GM04503 (cell line): ENCODE data around the gene POC1B.
"Not testable (repeated sequence)": the region's sequence is repeated elsewhere in the genome, so short reads cannot be mapped to it uniquely, and the experiment has no call there.

Source experiments
- DNase-seq: peaks from one replicate; pipeline ENCODE4 v3.0.0-alpha.2; 2012; ENCODE audit warnings: low read depth

POC1B gene

DNA sequence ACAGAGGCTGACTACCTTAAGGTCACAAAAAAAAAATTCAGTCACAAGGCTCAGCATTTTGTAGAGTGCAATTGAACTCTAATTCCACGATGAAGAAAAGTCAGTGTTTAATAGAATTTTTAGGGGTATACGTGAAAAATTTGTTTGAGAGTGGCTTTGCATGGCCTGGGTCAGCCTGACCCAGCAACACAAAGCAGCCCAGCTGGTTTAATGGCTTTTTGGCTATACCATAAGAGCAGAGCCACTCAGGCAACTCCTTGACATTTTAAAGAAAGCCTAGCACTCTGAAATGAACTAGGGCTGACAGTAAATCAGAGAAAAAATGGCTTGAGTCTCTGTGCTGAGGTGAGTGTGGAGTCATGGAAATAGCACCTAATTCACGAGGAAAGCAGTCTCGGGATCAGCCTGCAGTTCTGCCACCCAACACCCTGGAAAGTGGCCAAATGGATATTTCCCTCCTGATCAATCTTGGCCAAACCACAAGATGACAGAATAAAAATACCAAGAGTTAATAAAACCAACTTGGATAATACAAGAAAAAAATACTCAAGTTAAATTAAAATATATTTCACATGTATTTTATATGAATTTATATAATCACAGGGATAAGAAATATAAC, 60.8 kb downstream of the POC1B start:
- no peak for DNase-seq

DNA sequence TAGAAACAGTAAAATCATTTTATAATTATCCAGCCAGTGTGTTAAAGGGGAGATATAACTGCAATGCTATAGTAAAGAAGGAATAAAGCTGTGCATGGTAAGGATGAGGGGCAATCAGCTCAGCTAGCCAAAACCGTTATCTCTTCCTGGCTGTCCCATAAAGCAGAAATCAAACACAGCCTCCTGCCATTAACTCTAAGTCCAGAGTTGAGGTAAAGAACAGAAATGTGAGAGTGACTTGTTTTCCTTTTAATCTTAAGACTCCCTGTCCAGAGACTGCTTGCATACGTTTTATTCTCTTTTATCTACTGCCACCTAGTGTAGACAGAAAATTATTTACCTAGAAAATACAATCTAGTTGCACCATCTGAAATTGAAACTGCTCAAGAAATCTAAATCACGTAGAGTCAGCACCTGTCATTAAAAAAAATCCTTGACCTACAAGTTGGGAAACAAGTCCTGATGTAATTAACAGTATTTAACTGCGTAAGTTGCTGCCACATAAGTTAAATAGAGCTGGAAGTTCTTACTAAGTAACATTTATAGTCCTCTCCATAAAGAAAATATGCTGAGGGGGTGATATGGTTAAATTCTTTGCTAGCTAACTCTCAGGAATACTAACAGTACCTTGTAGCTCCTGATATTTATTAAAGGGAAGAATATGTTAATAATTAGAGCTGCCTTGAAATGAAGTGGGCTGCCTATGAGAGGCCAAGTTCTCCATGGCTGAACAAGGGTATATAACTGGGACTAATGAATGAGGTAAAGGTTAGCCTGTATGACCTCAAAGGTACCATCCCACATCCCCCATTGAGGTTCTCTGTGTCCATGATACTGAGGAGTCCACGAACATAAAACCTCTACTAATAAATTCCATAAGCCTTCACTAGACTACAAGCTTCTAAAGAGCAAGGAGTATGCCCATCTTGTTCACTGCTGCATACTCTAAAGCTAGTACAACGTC, 63.9 kb downstream of the POC1B start:
- DNase-seq = no peak

DNA sequence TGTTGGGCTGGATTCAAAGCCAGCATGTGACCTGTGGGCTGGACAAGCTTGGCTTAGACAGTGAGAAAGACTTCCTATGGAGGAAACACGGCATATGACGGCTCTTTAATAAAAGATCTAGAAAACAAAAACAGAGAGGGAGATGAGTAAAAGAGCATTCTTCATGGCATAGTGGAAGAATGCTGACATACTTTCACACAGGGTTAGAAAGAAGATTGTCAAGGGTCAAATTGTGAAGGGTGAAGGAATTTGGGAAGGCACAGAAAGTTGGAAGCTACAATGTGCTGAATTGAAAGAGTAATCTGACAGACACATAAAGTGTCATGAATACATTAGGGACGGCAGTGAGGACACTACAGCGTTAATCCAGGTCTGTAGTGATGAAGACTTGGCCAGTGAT, 64.7 kb downstream of the POC1B start:
- no peak for DNase-seq

DNA sequence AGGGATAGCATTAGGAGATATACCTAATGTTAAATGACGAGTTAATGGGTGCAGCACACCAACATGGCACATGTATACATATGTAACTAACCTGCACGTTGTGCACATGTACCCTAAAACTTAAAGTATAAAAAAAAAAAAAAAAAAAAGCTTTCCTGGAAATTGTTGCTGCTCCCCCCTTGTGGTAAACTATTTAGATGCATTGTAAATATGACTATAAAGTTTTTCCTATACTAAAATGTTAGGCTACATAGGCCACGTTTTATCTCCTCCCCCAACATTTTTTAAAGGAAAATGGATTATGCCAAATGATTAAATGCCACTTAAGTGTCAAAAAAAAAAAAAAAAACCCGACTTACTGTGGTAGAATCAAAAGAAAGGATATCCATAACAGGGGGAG, 66.6 kb downstream of the POC1B start:
- not testable (repeated sequence) for DNase-seq

DNA sequence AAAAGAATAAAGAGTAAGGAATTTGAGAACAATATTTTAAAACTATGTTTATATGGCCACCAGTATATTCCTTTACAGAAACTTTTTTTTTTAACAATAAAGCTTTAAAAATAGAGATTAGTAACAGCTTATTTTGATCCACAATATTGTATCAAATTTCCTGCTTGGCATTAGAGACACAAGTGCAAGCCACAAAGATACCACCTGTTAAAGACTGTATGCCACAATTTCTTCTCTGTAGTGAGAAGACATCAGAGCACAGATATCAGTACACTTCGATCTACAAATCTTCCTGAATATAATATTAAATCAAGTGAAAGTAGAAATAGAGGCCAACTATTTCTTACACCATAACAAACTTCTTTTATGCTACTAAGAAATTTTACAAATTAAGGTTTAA, 69.3 kb downstream of the POC1B start:
- DNase-seq = no peak

DNA sequence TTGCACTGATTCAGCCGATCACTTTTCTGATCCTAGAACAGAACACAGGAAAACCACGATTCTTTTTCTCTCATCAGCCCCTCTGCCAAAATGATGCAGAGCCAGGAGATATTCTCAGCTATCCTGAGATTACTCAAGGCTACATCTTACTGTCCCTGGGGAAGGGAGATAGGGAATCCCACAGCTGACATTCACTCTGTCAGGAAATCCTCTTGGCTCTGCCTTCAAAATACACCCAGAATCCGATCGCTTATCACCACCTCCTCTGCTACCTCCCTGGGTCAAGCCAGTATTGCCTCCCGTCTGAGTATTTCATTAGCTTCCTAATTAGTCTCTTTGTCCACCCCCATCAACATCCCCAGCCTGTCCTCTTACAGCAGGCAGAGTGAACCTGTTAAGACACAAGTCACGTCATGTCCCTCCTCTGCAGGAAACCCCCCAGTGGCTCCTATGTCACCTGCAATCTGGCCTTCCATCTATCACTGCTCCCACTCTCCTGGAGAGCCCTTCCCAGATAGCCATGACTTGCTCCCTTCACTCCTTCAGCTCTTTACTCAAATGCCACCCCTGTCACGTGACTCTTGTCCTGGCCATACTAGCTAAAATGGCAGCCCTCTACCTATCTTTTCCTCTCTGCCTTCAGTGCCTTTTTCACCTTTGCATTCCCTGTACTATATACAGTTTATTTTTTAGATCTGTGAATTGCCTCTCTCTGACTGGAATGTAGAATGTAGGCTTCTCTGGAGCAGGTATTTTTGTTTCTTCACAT, 71.6 kb downstream of the POC1B start:
- DNase-seq = no peak

DNA sequence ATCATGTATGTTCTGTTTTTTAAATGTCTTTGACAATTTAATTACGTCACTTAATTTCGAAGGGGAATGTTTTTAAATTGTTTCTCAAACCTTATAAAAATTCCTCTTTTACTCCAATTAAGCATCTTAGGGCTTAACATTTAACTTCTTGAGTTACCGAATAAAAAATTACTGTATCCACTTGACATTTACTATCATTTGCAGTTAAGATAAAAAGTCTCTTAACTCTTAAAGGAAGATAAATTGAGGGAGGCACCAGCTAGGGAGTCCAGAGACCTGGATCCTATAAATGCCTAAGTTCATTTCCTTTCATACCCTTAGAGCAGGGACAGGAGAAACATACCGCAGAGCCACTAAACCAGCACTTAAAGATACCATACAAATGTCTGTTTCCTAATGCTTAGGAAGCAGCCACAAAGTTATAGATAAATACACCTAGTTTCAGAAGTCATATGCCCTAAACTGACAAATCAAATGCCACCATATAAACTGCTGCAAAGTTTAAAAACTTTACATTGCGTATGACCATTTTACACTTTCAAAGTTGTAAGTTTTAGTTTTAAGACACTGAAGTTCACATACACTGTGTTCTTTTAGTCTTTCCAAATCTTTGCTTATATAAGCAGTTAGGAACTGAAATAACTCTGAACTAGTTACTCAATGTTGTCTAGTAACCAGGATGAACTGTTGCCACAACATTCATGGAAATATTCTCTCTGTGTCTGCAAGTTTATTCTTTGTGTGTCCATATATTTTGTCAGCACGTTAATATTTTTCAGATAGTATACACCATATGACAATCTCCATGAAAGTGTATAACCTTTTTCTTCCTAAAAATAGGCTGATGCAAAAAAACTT, 72.5 kb downstream of the POC1B start:
- peak; percentile 88 for DNase-seq

DNA sequence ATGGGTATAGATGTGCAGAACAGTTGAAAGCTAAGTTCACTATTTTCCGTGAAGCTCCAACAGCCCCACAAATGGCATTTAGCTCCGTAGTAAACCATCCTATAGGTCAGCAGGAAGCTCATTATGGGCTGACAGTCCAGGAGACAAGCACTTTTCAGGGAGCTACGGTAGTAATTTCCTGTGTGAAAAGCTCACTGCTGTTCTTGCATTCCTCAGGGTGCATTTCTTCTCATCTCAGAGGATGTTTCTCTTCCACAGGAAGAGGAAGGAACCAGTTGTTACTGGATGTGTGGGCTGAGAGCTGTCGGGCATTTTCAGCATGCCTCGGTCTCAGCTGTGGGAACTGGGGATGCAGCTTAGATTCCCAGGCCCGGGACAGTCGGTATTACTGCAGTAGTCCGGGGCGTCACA, 74.0 kb downstream of the POC1B start:
- DNase-seq = peak; percentile 89

DNA sequence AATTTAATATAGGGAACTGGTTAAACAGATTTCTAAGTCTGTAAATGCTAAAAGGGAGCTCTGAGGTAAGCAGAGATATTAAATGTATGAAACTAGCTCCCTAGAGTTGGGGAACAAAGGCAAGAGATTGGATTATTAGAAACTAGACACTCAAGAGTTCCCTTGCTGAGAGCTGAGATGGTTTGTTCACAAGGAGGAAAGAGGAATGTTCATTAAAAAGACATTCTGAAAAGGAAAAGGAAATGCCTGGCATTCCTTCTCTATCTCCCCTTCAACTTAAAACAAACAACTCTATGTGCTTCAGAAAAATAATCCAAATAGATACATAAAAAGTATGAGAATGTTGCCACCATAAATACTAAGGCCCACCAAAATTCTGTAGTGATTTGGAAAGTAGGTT, 74.9 kb downstream of the POC1B start:
- DNase-seq = peak; percentile 70

DNA sequence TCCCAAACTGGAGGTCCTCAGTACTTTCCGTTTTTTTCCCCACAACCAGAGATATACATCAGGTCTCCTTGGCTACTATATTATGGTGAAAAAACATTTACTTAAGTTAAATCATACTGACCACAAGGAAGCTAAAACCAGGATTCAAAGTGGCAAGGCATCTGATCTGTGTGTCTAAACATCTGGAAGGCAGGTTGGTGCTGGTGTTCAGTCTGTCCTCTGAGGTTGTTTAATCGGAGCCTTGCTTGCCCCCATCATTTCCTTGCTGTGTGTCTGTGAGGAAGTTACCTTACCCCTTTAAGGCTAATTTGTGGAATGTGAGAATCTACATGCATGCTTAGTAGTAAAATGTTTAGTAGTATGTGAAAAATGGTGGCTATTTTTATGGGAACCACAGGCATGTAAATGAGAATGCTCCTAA, 76.9 kb downstream of the POC1B start:
- no peak for DNase-seq

DNA sequence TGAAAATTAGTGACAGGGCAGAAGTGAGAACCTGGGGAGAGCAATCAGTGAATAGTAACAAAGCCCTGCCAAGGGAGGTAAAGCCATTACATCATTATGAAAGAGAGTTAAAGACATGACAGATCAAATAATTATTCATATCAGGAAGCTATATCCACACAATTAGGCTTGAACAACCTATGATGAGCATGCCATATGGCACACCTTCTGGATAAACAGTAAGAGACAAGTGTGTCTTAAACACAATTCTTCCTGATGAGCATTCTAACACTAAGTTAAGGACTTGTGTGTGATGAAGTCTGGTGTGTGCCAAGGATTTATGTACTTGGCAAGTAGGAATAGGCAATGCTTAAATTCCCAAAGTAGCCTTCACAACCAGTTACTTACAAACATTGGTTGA, 77.3 kb downstream of the POC1B start:
- no peak for DNase-seq

DNA sequence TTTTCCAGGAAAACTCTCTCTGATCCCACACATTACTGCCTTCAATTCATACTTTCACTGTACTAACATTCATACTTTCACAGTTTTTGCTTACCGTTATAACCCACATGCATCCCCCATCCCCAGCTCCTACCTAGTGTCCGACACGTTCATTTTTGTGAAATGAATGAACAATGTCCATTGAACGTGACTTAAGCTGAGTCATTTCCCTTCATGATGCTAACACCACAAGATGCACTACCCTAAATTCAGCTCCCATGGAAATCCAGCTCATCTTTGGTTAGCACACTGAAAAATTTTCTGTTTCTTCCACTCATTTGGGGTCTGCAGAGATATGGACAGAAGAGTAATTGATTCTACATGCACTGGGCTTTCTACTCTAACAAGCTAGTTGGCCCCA, 85.9 kb downstream of the POC1B start:
- DNase-seq = no peak

DNA sequence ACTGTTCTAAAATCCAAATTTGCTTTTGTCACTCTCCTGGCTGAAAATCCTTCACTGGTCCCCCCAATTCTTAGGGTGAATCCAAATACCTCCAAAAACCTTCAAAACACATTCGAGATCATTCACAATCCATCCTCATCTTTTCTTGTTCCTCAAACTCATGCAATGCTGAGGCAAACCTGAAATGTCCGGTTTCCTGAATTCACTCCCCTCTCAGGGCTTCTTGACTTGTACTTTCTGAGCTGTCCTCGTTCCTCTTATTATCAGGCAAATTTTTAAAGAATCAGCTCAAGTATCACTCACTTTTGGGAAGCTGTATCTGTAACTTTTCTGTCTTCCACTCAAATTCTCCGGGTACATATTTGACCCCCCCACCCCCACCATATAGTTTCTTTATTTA, 88.6 kb downstream of the POC1B start:
- DNase-seq = no peak

DNA sequence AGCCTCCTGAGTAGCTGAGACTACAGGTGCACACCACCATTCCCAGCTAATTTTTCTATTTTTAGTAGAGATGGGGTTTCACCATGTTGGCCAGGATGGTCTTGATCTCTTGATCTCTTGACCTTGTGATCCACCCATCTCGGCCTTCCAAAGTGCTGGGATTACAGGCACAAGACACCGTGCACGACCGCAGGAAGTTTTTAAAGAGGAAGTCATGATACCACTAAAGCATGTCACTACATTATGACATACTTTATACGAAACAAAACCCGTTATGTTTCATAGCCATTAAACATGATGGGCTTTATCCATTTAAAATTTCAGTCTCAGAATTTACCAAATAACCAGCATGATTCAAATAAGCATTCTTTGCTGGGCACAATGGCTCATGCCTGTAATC, 89.8 kb downstream of the POC1B start:
- no peak for DNase-seq

DNA sequence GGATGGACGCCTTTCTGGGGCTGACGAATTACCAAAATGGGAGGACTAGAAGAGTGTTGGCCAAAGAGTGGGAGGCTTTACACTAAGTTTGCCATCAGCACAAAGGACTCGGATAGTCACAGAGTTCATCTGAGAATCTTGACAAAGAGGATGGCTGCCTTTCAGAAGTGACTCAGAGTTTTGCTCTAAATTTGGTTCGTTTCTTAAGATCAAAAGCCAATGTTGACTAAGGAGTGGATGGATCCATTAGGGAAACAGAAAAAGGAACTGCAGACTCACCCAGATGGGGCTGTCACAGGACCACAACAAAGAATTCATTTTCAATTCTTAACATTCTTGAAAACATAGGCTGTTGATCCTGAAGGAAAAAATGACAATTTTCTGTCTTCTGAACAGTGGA, 92.2 kb downstream of the POC1B start:
- no peak for DNase-seq

DNA sequence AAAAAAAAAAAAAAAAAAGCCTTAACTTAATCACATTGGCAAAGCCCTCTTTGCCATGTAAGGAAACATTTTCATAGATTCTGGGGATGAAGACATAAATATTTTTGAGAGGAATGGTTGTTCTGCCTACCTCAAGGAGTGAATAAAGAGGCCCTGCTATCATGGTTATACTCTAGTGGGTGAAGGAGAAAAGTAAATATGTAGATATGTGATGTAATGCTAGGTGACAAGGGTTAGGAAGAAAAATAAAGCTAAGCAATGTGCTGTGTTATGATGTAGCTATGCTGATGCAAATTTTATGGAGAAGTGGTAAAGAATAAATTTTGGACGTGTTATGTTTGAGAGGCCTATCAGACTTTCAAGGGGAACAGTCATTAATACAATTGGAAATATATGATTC, 93.5 kb downstream of the POC1B start:
- DNase-seq = no peak

DNA sequence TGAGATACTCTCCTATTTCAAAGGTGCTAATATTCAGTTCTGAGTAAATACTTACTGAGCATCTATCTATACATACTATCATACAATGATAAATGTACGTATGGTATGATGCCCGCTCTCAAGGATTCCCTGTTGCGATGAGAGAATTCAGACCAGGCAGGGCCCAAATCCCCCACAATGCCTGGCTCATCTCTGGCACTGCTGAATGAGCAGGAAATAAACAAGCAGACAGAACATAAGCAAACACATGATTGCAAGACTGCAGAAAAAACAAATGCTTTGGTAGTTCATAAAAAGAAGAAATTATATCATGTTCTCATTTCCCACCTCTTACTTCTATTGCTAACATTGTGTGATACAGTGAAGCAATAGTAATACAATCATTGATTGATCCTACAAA, 96.3 kb downstream of the POC1B start:
- no peak for DNase-seq

DNA sequence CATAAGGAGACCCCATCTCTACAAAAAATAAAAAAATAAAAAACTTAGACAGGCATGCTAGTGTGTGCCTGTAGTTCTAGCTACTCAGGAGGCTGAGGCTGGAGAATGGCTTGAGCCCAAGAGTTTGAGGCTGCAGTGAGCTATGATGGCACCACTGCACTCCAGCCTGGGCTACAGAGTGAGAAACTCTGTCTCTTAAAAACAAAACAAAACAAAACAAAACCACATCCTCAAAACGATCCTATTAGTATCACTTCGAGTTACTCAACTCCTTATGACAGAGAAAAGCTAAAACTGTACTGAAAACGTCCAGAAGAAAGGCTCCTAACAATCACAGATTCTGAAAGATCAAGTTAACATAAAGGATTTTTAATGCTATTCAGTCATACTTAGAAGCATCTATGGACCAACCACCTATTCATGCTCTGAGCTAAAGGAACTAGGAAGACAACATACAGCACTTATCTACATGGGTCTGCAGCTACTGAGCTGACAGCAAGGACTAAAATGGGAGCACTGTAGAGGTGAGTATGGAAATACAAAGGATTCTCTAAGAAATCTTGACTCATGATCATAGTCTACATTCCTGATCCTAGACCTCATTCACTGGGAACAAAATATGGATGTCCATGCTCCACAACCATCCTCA, 98.2 kb downstream of the POC1B start:
- no peak for DNase-seq

DNA sequence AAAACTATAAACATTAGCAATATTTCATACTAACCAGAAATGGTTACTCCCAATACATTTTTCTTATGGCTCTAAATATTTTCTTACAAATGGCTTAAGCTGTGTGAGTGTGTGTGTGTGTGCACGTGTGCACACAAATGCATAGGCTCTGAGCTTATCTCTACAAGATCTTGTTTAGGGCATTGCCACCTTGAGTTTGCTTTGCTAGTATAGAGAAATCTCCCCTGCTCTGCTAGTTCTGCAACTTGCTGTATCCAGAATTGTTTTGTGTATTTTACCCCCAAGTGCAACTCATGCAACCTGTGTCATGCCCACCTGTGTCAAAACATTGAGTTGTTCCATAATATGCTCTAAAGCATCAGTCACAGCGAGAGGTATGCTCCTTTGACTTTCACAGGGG, 101.0 kb downstream of the POC1B start:
- DNase-seq = no peak

DNA sequence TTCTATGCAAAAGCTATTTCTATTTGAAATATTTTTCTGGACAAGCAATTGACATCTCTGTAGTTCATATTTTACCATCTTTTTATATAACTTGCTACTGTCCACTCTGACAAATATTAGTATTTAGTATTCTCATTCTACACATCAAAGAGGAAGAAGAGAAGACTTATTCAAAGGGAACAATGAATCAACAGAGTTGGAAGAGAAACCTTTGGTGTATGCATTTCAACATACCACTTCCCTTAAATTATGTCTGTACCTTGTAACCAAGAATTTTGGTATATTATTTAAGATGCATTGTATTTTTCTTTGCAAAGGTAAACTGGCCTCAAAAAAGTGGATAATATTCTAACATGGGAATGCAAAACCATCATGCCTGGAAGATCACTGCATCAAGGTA, 101.5 kb downstream of the POC1B start:
- DNase-seq = no peak

DNA sequence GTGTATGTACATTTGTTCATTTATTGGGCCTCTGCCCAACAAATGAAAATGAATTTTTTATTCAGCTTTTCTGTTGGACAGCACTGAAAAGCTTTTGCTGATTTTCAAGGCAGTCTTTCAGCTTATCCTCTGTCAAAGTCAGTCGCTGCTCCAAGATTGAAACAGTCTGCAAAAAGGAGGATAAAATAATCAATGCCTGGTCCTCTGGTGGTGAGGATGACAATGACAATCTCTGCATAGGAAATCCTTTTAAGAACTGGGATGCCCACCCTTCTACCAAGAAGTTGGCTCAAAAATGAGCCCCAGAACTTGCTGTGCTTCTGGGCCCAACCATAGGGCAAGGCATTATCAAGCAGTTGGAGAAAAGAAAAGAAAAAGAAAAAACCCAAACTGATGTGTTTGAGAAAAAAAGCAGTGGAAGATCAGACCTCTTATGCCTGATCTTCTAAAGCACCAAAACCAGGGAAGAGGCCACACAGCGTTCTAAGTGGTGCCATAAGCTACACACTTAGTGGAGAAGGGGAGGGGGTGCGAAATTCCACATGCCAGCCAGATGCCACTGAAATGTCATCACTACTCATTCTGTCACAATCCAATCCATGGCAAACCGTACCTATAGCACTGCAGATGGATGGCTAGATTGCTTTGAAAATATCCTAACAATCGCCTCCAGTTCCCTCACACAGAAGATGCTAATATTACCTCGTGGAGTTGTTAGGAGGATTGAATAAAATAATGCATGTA, 104.6 kb downstream of the POC1B start:
- no peak for DNase-seq
